DND-41 (cell line): ENCODE measurements around the gene ARL2BP.

Experiments
- ATAC-seq: fragments of 200-7000 bp; cut with Tn5 transposase; 3 replicates; pipeline ENCODE4 v1.9.1; 2021; ENCODE audit warnings: low read depth; ENCODE audit not compliant: insufficient read depth
- DNase-seq: peaks from one replicate; pipeline ENCODE4 v3.0.0-alpha.2; 2020
- H2AFZ ChIP-seq: 2 replicates; pipeline ENCODE4 v1.6.0; 2012; ENCODE audit warnings: low read depth, low read length
- H3K27ac ChIP-seq: 2 replicates; pipeline ENCODE4 v1.5.1; 2012; ENCODE audit warnings: low read length, inconsistent platforms
- H3K27me3 ChIP-seq: fragments of 200-600 bp; sonication (generic); 2 replicates; pipeline ENCODE4 v1.6.0; 2012; ENCODE audit warnings: low read length, mild to moderate bottlenecking, inconsistent platforms; ENCODE audit not compliant: insufficient read depth, poor library complexity
- H3K36me3 ChIP-seq: 2 replicates; pipeline ENCODE4 v1.5.1; 2012; ENCODE audit warnings: low read length, inconsistent platforms; ENCODE audit not compliant: insufficient read depth
- H3K4me1 ChIP-seq: 2 replicates; pipeline ENCODE4 v1.5.1; 2012; ENCODE audit warnings: mild to moderate bottlenecking, low read length; ENCODE audit not compliant: insufficient read depth
- H3K4me2 ChIP-seq: 2 replicates; pipeline ENCODE4 v1.6.0; 2012; ENCODE audit warnings: mild to moderate bottlenecking, moderate library complexity, low read length, inconsistent platforms; ENCODE audit not compliant: insufficient read depth
- H3K4me3 ChIP-seq, 2 experiments: fragments of 200-600 bp in 1 of 2; shearing (Covaris generic) in 1 of 2; 2 replicates each; pipeline ENCODE4 v1.5.1; 2012 to 2016; ENCODE audit warnings: inconsistent platforms in 2 of 2, low read length in 2 of 2, mild to moderate bottlenecking in 2 of 2, low read depth in 1 of 2, moderate library complexity in 1 of 2
- H3K79me2 ChIP-seq: 2 replicates; pipeline ENCODE4 v1.6.0; 2012; ENCODE audit warnings: low read length, inconsistent platforms; ENCODE audit not compliant: insufficient read depth
- H3K9ac ChIP-seq: 2 replicates; pipeline ENCODE4 v1.6.0; 2012; ENCODE audit warnings: low read depth, mild to moderate bottlenecking, inconsistent platforms, low read length, moderate library complexity
- H3K9me3 ChIP-seq: 2 replicates; pipeline ENCODE4 v1.5.1; 2012; ENCODE audit warnings: low read length, moderate library complexity, mild to moderate bottlenecking, inconsistent platforms; ENCODE audit not compliant: insufficient read depth, severe bottlenecking
- H4K20me1 ChIP-seq: 2 replicates; pipeline ENCODE4 v1.6.0; 2012; ENCODE audit warnings: low read length; ENCODE audit not compliant: insufficient read depth
- EZH2 ChIP-seq: IDR thresholded peaks from 3 replicates; pipeline ENCODE4 v1.6.1; 2012; ENCODE audit warnings: borderline replicate concordance, low read depth, mild to moderate bottlenecking, moderate library complexity, low read length, inconsistent platforms; ENCODE audit not compliant: severe bottlenecking
- TF ChIP-seq, protein P1 (sequence below): IDR thresholded peaks from 2 replicates; pipeline ENCODE4 v1.5.1; 2012; ENCODE audit warnings: borderline replicate concordance, low read length, moderate library complexity, mild to moderate bottlenecking; ENCODE audit not compliant: poor library complexity, severe bottlenecking; ENCODE audit errors: extremely low read depth

ARL2BP gene

GRCh38 chr16:57208926-57209325 is 36.1 kb upstream of the ARL2BP start:
- H3K79me2 ChIP-seq = no peaks in the 10 kb centered on the region; the same call in 1 of the 2 replicates
- H3K9ac ChIP-seq = no peak overlapping the region
- H3K9me3 ChIP-seq = no peaks in the 10 kb centered on the region
- peaks cover 7% of the 10 kb centered on the region; the same call in 1 of the 2 replicates for H4K20me1 ChIP-seq
- ATAC-seq = no peak
- no peak overlapping the region for H3K27ac ChIP-seq
- H3K4me1 ChIP-seq = no peaks in the 10 kb centered on the region
- peaks cover 70% of the 10 kb centered on the region for H3K36me3 ChIP-seq
- no peak for TF ChIP-seq EZH2
- TF ChIP-seq, protein P1, sequence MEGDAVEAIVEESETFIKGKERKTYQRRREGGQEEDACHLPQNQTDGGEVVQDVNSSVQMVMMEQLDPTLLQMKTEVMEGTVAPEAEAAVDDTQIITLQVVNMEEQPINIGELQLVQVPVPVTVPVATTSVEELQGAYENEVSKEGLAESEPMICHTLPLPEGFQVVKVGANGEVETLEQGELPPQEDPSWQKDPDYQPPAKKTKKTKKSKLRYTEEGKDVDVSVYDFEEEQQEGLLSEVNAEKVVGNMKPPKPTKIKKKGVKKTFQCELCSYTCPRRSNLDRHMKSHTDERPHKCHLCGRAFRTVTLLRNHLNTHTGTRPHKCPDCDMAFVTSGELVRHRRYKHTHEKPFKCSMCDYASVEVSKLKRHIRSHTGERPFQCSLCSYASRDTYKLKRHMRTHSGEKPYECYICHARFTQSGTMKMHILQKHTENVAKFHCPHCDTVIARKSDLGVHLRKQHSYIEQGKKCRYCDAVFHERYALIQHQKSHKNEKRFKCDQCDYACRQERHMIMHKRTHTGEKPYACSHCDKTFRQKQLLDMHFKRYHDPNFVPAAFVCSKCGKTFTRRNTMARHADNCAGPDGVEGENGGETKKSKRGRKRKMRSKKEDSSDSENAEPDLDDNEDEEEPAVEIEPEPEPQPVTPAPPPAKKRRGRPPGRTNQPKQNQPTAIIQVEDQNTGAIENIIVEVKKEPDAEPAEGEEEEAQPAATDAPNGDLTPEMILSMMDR = no peak
- H2AFZ ChIP-seq = no peak overlapping the region
- H3K4me3 ChIP-seq = no peak overlapping the region
- no peaks in the 10 kb centered on the region for H3K27me3 ChIP-seq
- DNase-seq = no peak
- H3K4me2 ChIP-seq = no peak overlapping the region

- Histone ChIP-seq H3K79me2 (no peaks in the 10 kb centered on the region), H3K27ac (no peak overlapping the region), H3K4me2 (no peak overlapping the region), H3K27me3 (no peaks in the 10 kb centered on the region), H3K36me3 (peaks cover 74% of the 10 kb centered on the region), H3K9ac (no peak overlapping the region), H4K20me1 (0 out of 2 replicates have a peak, but pooled peaks cover 4% of the 10 kb centered on the region), H3K9me3 (no peaks in the 10 kb centered on the region), H3K4me1 (no peaks in the 10 kb centered on the region), H3K4me3 (no peak overlapping the region), H2AFZ (no peak overlapping the region)
- TF ChIP-seq EZH2 = no peak
- TF ChIP-seq, protein P1 = no peak
- DNase-seq (no peak), ATAC-seq (no peak)
These were observed 35.3 kb upstream of the ARL2BP start for GRCh38 chr16:57209780-57210179.

DNA sequence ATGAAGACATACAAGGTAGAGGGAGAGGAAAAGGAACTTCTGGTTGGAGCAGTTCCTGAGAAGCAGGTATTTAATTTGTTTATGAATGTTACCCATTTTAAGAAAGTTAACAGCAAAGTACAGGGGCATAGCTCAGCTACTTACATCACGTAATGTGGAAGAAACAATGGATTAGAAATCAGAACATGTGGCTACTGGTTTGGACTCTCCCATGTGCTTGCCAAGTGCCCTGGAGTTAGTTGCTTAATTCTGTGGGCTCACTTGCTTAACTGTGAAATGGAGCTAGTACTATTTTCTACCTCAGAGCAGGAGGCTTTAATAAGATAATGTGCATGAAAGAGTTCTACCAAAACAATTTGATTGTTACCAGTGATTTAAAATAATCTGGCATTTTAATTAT is 31.6 kb upstream of the ARL2BP start:
- H3K36me3 ChIP-seq = peaks cover 79% of the 10 kb centered on the region

More for the DNA sequence above, 31.6 kb upstream of the ARL2BP start:
- Histone ChIP-seq H3K9ac (no peak overlapping the region), H4K20me1 (no peaks in the 10 kb centered on the region), H3K4me2 (no peak overlapping the region), H3K27me3 (no peaks in the 10 kb centered on the region), H3K9me3 (no peaks in the 10 kb centered on the region), H3K27ac (no peak overlapping the region), H3K4me1 (no peaks in the 10 kb centered on the region), H2AFZ (no peak overlapping the region), H3K79me2 (no peaks in the 10 kb centered on the region), H3K4me3 (no peak overlapping the region)
- TF ChIP-seq, protein P1 = no peak
- no peak for TF ChIP-seq EZH2
- DNase-seq (no peak), ATAC-seq (no peak)
